Measurements from ENCODE around the gene ACSF2.
A peak's percentile ranks its signal among the peaks of the same experiment; 100 is the strongest.
"Not testable (repeated sequence)": the region's sequence is repeated elsewhere in the genome, so short reads cannot be mapped to it uniquely, and the experiment has no call there.

Gene ACSF2

GRCh38 chr17:50425682-50426471, at the start of gene ACSF2:
Gene ACSF2 (plus strand): TSS chr17:50426218. CDS start chr17:50426262, 44 bp downstream.
- no peak for DNase-seq

DNA sequence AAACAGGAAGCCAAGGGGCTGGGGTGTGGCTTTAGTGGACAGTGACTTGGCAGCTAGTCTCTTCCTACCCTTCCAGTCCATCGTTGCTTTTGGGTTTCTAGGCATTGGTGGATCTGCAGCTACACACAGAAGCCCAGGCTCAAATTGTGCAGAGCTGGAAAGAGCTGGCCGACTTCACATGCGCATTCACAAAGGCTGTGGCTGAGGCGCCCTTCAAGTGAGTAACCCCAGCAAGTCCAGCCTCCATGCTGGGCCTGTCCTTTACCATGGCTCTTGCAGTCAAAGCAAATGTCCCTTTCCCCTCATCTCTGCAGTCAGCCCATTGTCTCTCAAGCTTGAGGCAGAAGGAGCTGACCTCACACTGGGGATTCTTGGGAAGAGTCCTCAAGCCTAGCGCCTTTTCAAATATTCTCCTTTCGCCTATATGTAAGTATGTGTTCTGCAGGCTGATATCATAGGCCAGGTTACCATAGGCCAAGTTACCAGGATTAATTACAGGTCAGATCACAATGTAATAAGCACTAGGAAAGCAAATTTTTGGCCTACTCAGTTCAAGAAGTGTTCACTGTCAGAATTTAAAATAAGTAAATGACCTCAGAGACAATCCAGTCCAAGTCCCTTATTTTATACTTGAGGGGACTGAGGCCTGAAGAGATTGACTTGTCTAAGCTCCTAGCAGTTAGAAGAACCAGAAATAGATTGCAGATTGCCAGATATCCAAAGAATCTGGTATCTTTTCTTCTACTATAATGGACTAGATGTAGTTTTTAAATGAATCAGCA, 46.5 kb upstream of the ACSF2 start:
- DNase-seq: no peak

DNA sequence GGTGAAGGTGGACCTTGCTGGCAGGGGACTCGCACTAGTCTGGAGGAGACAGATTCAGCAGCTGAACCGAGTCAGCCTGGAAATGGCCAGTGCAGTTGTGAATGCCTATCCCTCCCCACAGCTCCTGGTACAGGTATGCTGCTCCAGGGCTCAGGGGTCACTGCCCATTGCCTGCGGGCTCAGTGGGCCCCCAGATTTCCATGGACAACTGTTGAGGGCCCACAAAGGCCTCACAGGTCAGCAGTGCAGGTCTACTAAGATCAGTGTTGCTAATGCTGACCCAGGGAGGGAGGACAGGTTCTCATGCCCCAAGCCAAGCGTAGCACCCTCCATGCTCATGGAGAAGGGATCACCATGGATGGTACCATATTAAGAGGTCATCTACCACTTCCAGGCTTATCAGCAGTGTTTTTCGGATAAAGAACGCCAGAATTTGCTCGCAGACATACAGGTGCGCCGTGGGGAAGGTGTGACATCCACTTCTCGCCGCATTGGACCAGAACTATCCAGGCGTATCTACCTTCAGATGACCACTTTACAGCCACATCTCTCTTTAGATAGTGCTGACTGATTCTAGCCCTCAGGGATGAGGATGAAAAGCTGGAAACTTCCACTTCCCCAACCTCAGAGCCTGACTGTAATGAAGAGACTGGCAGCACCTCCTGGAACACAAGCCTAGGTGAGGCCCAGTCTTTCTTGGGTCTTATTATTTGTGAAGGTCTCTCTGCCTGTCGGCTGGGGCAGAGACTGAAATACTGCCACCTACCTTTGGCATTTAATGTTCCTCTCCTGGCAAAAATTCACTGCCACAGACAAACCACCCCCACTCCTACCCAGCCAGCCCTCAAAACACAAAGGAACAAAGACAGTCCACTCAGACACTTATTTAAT, 45.4 kb upstream of the ACSF2 start:
- DNase-seq: no peak

- no peak for DNase-seq
Measured at GRCh38 chr17:50381260-50381815, 44.7 kb upstream of the ACSF2 start.

- no peak for DNase-seq
Measured at GRCh38 chr17:50381920-50382319, 44.1 kb upstream of the ACSF2 start.

GRCh38 chr17:50382931-50383330, 43.1 kb upstream of the ACSF2 start:
- no peak for DNase-seq

DNA sequence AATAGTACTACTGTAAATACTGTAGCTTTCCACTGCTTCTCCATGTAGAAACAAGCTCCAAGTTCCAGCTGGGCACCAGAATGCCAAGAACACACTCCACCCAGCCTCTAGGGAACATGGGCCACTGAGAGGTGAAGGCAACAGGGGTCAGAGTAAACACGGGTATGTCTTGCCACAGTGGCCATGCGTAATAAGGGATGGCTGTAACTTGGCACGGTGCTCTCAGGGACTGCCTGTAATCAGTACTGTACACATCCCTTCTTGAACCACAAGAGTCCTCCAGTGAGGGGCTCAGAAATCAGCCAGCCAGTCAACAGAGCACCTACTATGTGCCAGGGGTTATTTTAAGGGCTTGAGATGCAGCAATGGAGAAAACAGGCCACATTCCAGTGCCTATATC, 39.5 kb upstream of the ACSF2 start:
- no peak for DNase-seq

DNA sequence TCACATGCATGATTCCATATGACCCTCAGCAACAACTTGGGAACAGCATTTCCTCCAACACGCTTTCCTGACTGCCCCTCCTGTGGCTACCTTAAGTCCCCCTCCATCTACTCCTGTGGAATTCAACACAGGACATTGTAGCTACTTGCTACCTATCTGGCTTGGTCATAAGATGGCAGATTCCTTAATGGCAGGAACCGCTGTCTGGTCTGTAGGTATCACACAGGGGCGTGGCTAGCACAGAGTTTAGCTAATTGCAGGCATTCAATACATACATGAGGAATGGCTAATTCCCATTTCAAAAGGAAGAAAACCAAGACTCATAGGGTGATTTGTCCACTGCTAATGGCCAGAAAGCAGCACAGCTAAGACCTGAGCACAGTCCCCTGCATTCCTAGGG, 37.3 kb upstream of the ACSF2 start:
- DNase-seq: no peak

GRCh38 chr17:50389534-50389933, 36.5 kb upstream of the ACSF2 start:
- no peak for DNase-seq

DNA sequence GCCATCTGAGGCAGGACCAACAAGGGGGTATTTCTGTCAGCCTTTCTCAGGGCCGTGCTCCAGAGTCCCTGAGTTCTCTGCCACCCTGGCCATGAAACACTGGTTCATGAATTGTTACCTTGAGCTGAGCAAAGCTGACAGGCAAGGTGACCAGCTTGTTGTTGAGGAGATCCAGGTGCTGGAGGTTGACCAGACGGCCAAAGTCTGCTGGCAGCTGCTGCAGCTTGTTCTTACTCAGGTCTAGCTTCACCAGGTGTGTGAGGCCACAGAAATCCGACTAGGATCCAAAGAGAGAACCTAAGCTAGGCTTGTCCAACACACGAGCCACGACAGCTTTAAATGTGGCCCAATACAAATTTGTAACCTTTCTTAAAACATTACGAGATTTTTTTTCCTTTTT, 33.4 kb upstream of the ACSF2 start:
- no peak for DNase-seq

GRCh38 chr17:50393700-50394099, 32.3 kb upstream of the ACSF2 start:
- no peak for DNase-seq

- no peak for DNase-seq
Measured at GRCh38 chr17:50394711-50395110, 31.3 kb upstream of the ACSF2 start.

- no peak for DNase-seq
Measured at GRCh38 chr17:50396261-50397110, 29.5 kb upstream of the ACSF2 start.

- DNase-seq: peak; percentile 33
Measured at GRCh38 chr17:50397111-50397918, 28.7 kb upstream of the ACSF2 start, which contains the start of gene LRRC59. Gene LRRC59 (minus strand): TSS chr17:50397523. CDS start chr17:50397317, 206 bp downstream.

DNA sequence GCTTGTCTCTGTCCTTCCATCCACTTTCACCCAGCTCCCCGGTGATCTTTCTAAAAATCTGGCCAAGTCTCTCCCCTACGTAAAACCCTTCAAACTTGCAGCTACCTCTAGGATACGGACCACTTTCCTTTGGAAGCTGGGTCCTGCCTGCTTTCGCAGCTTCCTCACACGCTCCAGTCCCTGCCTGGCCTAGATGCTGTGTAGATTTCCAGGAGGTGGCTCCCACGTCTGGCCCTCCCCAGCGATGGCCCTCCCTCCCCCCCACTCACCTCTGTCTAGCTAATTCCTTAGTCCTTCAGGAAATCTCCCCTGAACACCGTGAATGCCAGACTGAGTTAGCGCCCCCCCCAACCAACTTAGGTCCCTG, 28.1 kb upstream of the ACSF2 start:
- no peak for DNase-seq

GRCh38 chr17:50398672-50399071, 27.3 kb upstream of the ACSF2 start:
- not testable (repeated sequence) for DNase-seq

DNA sequence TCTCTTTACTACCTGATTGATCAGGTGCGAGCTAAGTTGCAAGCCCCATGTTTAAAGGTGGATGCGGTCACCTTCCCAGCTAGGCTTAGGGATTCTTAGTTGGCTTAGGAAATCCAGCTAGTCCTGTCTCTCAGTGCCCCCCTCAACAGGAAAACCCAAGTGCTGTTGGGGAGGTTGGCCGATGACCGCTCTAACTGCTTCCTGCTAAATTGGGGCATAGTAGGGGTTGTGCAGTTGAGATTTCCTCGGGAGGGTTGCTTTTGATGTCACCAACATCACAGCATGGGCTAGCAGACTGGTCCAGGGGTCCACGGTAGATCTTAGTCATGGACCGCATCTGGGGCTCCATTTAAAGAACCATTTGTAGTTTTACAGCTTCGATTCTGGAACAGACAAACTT, 26.4 kb upstream of the ACSF2 start:
- not testable (repeated sequence) for DNase-seq

DNA sequence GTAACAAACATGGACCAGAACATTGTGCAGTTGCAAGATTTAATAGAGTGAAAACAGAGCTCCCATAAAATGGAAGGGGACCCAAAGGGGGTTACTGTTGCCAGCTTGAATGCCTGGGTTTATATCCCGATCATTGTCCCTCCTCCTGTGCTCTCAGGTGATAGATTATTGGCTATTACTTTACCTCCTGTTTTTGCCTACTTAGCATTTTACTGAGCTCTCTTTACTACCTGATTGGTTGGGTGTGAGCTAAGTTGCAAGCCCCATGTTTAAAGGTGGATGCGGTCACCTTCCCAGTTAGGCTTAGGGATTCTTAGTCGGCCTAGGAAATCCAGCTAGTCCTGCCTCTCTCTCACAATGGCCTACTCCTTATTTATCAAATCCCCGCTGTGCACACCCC, 20.7 kb upstream of the ACSF2 start:
- DNase-seq: not testable (repeated sequence)

DNA sequence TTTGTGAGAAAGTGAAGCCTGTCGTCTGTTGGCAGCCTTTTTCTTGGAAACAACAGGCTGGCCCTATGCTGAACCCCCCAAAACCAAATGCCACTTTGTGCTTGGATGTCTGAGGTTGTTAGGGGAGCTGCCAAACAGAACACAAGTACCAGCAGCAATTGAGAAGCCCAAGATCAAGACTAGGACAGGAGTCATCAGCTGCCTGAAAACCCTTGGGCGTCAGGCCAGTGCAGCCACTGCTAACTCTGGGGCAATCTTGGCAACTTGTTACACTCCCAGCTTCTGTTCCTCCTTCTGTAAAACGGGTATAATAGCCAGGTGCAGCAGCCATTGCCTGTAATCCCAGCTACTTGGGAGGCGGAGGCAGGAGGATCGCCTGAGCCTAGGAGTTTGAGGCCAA, 19.4 kb upstream of the ACSF2 start:
- DNase-seq: no peak

DNA sequence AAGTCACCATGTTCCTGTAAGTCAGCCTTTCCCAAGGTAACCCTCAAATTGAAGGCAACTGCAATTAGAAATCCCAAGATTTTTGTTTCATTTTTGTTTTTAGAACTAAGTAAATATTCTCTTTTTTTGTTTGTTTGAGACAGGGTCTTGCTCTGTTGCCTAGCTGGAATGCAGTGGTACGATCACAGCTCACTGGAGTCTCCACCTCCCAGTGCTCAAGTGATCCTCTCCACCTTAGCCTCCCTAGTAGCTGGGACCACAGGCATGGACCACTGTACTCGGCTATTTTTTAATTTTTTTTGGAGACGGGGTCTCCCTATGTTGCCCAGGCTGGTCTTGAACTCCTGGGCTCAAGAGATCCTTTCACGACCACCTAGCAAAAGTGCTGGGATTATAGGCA, 18.1 kb upstream of the ACSF2 start:
- no peak for DNase-seq

DNA sequence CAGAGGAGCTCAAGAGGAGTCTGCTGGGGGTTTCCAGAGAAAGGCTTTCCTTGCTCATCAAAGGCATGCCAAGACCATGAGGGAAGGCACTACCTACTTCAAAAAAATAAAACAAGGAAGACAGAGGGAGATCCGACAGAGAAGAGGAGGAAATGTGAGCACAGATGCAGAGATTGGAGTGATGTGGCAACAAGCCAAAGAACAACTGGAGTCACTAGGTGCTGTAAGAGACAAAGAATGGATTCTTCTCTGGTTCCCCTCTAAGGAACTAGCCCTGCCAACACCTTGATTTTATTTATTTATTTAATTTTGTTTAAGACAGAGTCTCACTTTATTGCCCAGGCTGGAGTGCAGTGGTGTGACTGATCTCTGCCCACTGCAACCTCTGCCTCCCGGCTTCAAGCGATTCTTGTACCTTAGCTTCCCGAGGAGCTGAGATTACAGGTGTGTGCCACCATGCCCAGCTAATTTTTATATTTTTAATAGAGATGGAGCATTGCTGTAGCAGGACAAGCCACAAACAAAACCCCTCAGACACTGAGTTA, 13.8 kb upstream of the ACSF2 start:
- no peak for DNase-seq
